NCI-H69 (cell line): ENCODE data around the gene ITPK1.

Experiments used
- DNase-seq: peaks from one replicate; lab custom pipeline; 2025; lab: John Stamatoyannopoulos, UW

The ITPK1 gene

DNA sequence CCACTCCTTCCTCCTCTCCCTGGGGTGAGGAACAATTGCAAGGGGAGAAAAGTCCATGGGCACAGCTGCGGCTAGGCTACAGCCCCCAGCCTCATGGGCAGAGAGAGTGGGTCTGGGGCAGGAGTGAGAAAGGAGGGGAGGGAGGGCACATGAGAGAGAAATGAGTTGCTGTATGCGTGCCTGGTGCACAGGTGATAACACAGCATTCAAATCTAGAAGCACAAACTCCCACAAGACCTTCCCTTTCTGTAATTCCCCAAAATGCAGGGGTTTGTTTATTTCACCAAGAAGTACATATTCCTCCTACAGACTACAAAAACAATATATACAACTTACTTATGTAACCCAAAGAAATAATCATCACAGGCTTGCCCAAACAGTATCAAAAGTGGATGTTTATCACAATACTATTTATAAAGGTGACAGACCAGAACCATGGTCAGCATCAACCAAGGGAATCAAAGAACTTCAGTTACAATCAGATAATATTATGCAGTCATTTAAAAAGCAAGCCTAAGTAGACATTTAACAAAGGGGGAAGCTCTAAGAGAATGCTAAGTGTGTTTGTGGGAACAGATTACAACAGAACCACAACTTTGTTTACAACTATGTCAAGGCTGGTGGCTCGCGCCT, 54.2 kb downstream of the ITPK1 start:
- no peak for DNase-seq

- DNase-seq, result no peak
These were observed 54.9 kb downstream of the ITPK1 start for GRCh38 chr14:93060841-93061240.

DNA sequence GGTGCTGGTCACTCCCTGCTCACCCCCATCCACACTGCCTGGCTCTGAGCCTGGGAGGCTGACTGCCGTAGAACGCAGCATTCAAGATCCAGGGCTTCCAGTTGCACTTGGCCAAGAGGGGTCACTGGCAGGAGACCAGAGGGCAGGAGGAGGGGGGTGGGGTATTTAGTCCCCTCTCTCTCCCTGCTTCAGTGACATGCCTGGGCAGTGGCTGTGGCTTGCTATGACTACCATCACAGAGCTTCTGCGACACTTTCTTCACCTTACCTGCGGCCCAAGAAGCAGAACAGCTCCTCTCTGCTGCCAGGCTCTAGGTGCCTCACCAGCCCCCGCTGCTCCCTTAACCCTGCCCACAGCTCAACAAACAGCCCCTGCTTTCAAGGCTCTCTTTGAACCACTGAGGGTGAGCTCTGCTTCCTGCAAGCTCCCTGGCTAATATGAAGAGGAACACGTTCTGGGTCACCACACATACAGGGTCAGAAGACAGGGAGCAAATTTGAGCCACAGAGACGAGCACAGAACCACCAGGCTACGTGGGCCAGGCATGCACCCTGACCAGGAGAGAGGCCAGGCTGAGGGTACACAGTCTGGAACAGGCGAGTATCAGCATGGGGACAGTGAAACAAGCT, 55.7 kb downstream of the ITPK1 start:
- DNase-seq, result peak; percentile 18

GRCh38 chr14:93059260-93059659, 56.5 kb downstream of the ITPK1 start:
- DNase-seq, result no peak

- DNase-seq, result no peak
These were observed 58.0 kb downstream of the ITPK1 start for GRCh38 chr14:93057586-93058280.

DNA sequence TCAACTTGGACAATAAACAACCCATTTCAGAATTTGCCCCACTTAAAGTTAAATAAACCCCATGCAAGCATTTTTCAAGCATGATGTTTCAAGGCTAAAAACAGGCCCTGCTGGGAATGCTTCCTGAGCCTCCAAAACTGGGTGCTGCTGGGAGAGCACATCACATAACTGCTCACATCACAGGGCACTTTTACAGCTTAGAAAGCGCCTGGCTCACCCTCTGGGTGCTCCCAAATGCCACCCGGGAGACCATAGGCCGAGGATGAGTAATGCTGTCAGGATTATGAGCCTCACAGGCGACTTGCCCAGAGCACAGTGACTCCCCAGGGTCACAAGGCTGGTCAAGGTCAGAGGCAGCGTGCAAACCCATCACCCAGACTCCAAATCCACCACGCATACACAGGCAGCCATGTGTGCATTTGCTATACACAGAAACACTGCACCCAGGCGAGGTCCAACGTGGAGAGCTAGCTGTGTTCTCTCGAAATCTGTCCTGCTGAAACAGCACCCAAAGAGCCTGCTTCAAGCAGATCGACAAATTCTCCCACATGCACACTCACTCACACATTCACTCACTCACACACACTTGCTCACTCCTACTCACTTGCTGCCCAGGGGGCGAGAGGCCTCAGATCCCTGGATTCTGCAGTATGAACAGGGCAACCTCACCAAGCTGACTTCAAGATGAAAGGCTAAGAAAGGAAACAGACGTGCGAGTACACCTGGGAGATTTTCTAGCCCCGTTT, 58.7 kb downstream of the ITPK1 start:
- no peak for DNase-seq

GRCh38 chr14:93056166-93056839, 59.4 kb downstream of the ITPK1 start:
- peak; percentile 23 for DNase-seq

DNA sequence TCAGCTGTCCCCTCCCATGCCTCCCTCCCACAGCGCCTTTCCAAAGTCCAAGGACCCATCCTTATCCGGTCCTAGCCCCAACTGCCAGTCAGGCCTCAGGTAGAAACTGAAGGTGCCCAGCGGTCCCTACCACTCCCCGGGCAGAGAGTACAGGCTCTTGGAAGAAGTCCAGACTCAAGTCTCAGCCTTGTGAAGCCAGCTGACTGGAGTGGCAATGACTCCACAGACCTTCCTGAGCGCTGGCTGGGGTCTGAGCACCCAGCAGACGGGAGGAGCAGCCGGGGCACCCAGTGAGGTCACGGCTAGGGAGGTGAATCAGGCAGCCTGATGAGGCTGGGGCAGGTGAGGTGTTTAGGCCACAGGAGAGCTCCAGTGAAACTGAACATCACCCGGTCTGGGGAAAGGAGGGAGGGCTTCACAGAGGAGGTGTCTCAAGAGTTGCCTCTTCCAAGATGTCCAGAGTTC, 60.0 kb downstream of the ITPK1 start:
- DNase-seq, result no peak

GRCh38 chr14:93054876-93055275, 60.8 kb downstream of the ITPK1 start:
- no peak for DNase-seq

DNA sequence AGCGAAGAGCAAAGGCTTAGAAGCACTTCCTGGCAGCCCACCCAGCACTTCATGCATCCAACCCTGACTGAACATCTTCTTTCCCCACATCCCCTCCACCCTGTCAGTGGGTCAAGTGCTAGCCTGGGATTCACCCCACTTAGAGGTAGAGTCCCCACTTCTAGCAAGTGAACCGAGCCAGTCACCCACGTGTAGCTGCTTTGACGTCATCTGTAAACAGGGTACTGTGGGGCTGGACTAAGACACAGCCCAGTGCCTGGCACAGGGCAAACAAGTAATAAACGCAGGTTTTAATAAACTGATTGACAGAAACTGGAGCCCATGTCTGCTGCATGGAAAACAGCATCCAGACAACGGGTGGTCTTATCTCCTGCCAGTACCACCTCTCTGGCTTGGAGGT, 61.7 kb downstream of the ITPK1 start:
- no peak for DNase-seq

GRCh38 chr14:93051600-93052546, 63.9 kb downstream of the ITPK1 start:
- DNase-seq, result no peak

- DNase-seq, result no peak
These were observed 65.0 kb downstream of the ITPK1 start for GRCh38 chr14:93050761-93051160.

- peak; percentile 55 for DNase-seq
These were observed 65.8 kb downstream of the ITPK1 start for GRCh38 chr14:93049867-93050331.

- DNase-seq, result peak; percentile 34
These were observed 66.4 kb downstream of the ITPK1 start for GRCh38 chr14:93049315-93049714.

DNA sequence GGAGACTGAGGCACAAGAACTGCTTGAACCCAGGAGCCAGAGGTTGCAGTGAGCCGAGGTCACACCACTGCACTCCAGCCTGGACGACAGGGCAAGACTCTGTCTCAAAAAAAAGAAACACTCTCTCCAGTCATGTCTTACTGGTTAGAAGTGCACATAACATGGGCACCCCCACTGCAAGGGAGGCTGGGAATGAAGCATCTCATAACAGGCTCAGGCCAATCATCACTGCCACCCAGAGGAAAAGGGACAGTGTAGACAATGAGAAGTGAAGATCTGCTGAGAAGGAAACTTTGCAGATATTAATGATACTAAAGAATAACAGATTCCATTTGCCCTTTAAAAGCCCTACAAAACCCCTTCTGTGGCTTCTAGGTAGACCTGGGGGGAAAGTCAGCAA, 66.9 kb downstream of the ITPK1 start:
- no peak for DNase-seq

- DNase-seq, result no peak
These were observed 68.1 kb downstream of the ITPK1 start for GRCh38 chr14:93047661-93048060.

DNA sequence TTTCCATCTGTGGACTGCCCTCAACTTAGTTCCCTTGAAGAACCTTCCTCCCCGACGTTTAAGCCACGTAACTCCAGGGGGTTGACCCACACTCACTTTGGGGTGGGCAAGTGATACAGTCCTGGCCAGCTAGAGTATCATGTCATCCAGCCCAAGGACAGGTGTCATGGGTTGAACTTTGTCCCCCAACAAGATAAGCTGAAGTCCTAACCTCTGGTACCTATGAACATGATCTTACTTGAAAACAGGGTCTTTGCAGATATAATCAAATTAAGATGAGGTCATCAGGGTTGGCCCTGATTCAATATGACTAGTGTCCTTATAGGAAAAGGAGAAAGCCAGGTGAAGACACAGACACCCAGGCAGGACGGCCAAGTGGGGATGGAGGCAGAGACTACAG, 68.6 kb downstream of the ITPK1 start:
- DNase-seq, result no peak

DNA sequence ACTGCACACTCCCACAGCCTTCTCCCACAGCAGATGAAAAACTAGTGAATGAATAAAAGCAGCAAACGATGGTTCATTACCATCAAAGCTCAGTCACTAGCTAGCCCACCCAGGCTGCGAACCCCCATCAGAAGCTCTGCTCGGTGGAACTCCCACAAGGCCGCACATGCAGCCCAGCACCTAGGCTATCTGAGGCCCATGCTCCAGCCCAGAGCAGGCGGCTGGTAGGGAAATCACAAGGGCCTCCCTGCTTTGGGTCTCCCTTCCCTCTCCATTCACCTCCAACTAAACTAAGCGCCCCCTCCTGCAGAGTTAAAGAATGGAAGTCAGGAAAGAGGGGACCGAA, 69.0 kb downstream of the ITPK1 start:
- no peak for DNase-seq

DNA sequence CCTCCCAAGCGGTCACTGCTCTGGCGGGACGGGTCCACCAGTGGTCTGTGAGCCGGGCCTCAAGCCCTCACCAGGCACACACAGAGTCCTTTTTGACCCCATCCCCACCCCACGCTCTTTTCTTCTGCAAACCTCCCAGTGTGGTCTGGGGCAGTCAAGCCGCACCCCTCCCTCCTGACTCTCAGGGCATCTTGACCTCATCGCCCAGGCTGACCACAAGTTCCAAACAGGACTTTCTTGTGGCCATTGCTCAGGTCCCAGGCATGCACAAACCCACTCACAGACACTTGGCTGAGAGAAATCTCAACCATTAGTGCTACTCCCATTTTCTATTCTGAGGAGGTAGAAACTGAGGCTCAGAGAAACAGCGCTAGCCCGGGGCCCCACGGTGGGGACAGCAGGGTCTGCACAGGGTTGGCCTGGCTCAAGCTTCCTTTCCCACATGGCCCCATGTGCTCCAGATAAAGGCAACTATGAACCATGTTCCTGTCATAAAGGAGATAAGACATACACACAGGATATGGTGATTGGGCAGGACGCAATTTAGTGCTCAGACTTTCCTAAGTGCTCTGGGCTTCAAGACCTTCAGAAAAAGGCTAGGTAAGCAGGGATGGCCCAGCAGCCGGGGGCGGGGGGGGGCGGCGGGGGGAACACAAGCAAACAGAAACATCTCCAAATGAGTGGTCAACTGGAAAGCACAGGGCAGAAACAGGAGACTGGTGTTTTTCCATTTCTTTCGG, 69.6 kb downstream of the ITPK1 start:
- DNase-seq, result no peak

GRCh38 chr14:93045211-93045674, 70.5 kb downstream of the ITPK1 start:
- peak; percentile 64 for DNase-seq
